ENCODE results near the gene SGPP1.

Gene SGPP1

GRCh38 chr14:63692310-63693020, 35.4 kb downstream of the SGPP1 start:
- Histone ChIP-seq H3K36me3 (ENCODE audit: control insufficient read depth, insufficient read depth, low read length) (no peaks in the 10 kb centered on the region), H3K4me3 (replicated peaks; ENCODE audit: low read depth, low read length) (no peak overlapping the region)
- no peak for DNase-seq (ENCODE audit: extremely low read depth, insufficient read length)

GRCh38 chr14:63689132-63689531, 38.7 kb downstream of the SGPP1 start:
- no peak for DNase-seq (ENCODE audit: extremely low read depth, insufficient read length)

More at GRCh38 chr14:63692310-63693020, 35.4 kb downstream of the SGPP1 start:
- H3K27me3 ChIP-seq (replicated peaks; ENCODE audit: control insufficient read depth, insufficient read depth, low read length), result no peaks in the 10 kb centered on the region
- TF ChIP-seq CTCF (IDR thresholded peaks at IDR 0.05; ENCODE audit: insufficient read depth, low read length, poor library complexity, severe bottlenecking), result no peak

GRCh38 chr14:63686926-63687325, 40.9 kb downstream of the SGPP1 start:
- DNase-seq (ENCODE audit: extremely low read depth, insufficient read length), result no peak
- no peaks in the 10 kb centered on the region for H3K36me3 ChIP-seq (ENCODE audit: control insufficient read depth, insufficient read depth, low read length)
- no peak overlapping the region for H3K4me3 ChIP-seq (replicated peaks; ENCODE audit: low read depth, low read length)
- no peaks in the 10 kb centered on the region for H3K27me3 ChIP-seq (replicated peaks; ENCODE audit: control insufficient read depth, insufficient read depth, low read length)
- no peak for TF ChIP-seq CTCF (IDR thresholded peaks at IDR 0.05; ENCODE audit: insufficient read depth, low read length, poor library complexity, severe bottlenecking)

More at GRCh38 chr14:63689132-63689531, 38.7 kb downstream of the SGPP1 start:
- Histone ChIP-seq H3K27me3 (replicated peaks; ENCODE audit: control insufficient read depth, insufficient read depth, low read length) (no peaks in the 10 kb centered on the region), H3K4me3 (replicated peaks; ENCODE audit: low read depth, low read length) (no peak overlapping the region), H3K36me3 (ENCODE audit: control insufficient read depth, insufficient read depth, low read length) (no peaks in the 10 kb centered on the region)
- no peak for TF ChIP-seq CTCF (IDR thresholded peaks at IDR 0.05; ENCODE audit: insufficient read depth, low read length, poor library complexity, severe bottlenecking)

GRCh38 chr14:63685401-63685800, 42.5 kb downstream of the SGPP1 start:
- no peak for DNase-seq (ENCODE audit: extremely low read depth, insufficient read length)
- TF ChIP-seq CTCF (IDR thresholded peaks at IDR 0.05; ENCODE audit: insufficient read depth, low read length, poor library complexity, severe bottlenecking), result no peak
- Histone ChIP-seq H3K27me3 (replicated peaks; ENCODE audit: control insufficient read depth, insufficient read depth, low read length) (no peaks in the 10 kb centered on the region), H3K4me3 (replicated peaks; ENCODE audit: low read depth, low read length) (no peak overlapping the region), H3K36me3 (ENCODE audit: control insufficient read depth, insufficient read depth, low read length) (no peaks in the 10 kb centered on the region)

- no peak for DNase-seq (ENCODE audit: extremely low read depth, insufficient read length)
- TF ChIP-seq CTCF (IDR thresholded peaks at IDR 0.05; ENCODE audit: insufficient read depth, low read length, poor library complexity, severe bottlenecking), result no peak
- Histone ChIP-seq H3K4me3 (replicated peaks; ENCODE audit: low read depth, low read length) (no peak overlapping the region), H3K36me3 (ENCODE audit: control insufficient read depth, insufficient read depth, low read length) (no peaks in the 10 kb centered on the region), H3K27me3 (replicated peaks; ENCODE audit: control insufficient read depth, insufficient read depth, low read length) (no peaks in the 10 kb centered on the region)
Measured at GRCh38 chr14:63682727-63683593, 44.9 kb downstream of the SGPP1 start.

Measured in GM06990 (cell line).